GM21717 (cell line): ENCODE results near the gene ARHGEF1.
"Not testable (repeated sequence)": the region's sequence is repeated elsewhere in the genome, so short reads cannot be mapped to it uniquely, and the experiment has no call there.

Source experiments
- ATAC-seq: cut with Tn5 transposase; IDR thresholded peaks from one replicate; pipeline ENCODE4 v1.9.1; 2021; ENCODE audit warnings: mild to moderate bottlenecking, moderate library complexity; ENCODE audit not compliant: unreplicated experiment

Gene ARHGEF1

DNA sequence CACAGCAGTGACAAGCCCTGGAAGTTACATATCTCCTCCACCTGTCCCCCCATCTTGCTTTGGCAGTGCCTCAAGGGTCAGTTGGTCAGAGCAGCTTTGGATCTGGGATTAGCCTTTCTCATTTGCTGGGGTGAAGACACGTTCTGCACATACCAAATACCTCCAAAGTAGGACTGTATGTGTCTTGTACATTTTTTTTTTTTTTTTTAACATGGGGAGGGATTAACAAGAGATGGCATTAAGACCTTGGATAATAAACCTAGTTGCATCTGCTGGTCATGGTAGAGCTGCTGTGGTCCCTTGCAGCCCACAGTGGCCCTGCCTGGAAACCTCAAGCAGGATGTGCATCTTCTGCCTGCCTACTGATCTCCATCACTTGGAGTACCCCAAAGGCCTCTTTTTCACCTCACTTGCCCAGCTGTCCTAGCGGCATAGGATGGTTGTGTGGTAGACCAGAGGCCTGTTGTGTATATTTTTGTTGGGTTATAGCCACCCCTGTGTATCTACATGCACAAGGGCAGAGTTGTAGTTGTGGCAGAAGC lies 20.5 kb upstream of the ARHGEF1 start:
- ATAC-seq = no peak

DNA sequence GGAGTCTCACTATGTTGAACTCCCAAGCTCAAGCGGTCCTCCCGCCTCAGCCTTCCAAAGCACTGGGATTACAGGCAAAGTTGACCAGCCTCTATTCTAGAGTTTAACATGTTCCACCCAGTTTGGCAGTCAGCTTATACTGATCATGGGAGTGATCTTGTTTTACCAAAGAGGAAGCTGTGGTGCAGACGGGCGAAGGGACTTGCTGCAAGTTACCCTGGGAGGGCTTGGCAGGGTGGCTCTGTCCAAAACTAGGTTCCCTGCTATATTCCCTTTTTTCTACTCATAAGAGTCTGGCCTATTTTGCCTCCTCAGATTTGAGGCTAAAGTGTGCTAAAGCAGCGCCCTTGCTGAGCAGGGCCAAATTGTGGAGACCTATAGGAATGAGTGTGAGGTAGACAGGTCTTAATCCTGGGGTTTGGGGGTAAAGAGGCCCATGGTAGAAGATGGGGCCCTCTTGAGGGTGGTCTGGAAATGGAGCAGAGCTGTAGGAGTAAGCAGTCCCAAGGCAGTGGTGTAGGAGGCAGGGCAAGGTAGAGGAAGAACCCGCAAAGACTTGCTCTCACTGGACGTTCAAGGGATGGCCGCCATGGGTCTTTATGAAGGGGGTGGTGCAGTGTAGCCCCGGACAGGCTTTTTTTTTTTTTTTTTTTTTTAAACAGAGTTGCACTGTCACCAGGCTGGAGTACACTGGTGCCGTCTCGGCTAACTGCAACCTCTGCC lies 19.6 kb upstream of the ARHGEF1 start:
- no peak for ATAC-seq

DNA sequence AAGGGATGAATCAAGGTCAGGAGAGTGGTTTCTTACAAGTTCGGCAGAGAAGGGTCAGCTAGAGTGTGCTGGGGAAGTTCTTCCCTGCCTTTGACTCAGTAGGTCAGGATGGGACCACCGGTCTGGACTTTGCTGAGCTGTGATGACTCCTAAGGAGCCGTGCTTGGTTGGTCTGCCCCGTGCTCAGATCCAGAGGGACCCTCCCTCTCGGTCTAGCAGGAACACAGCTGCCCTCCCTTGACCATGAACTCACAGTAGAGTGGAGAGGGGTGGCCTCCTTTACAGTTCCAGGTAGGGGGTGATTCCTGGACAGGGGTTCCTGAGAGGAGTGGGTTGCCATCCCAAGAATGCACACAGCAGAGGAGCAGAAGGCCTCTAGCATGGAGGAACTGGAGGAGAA lies 18.6 kb upstream of the ARHGEF1 start:
- ATAC-seq = no peak

DNA sequence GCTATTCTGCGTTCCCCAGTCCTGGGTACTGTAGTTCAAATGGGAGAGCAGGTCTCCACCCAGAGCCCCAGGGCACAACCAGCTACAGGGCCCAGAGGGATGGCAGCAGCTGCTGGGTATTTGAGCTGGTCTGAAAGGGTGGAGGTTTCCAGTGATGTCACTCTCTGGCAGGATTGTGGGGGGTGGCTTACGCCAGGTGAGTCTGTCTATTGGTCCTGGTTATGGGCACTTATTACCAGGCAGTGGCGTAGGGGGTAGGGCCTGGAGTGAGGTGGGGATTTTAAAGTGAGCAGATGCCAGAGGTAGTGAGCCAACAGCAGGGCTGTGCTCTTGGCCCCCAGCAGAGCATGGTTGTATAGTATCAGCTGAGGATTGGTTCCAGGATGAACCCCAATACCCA lies 16.7 kb upstream of the ARHGEF1 start:
- ATAC-seq = no peak

DNA sequence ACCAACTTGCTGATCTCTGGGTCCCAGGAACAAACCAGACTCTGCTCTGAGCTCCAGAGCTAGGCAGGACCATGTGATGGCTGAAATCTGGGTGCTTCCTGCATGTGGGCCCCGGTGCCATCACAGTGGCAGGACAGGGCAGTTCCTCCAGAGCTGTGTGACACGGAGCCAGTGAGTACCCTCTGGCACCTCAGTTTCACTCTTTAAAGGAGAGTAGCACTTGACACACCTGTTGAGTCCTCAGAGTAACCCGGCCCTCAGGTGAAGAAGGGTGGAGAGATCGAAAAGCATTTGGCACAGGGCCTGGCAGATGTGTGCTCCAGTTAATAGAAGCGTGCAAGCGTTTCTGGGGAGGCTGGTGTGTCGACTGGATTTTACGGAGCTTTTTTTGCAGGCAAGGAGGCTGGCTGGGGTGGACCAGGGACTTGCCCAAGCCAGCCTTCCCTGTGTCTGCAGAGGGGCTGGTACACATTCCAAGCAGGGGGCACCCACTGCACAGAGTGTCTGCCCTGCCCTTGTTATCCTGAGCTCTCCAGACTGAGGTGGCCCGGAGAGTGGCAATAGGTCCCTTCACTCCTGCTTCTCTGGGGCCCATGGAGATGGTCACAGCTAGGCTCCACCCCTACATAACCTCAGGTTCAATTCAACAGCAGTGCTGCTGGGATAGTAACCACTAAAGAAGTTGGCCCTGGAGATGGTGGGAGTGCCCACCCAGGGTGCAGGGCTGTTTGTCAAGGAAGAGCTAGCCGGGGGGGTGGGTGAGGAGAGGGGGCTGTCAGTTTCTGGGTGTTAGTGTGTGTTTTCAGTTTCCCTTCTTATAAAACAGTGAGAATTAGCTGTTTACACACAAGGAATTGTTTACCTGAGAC lies 14.6 kb upstream of the ARHGEF1 start:
- ATAC-seq = no peak

DNA sequence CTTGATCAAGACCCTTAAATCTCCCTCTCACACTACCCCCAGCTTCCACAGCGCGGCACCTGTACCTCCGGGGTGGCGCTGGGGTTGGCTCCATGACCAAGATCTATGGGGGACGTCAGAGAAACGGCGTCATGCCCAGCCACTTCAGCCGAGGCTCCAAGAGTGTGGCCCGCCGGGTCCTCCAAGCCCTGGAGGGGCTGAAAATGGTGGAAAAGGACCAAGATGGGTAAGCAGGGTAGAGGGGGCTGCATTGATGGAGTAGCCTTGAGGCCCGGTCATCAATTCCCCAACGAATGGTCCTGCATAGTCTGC lies 14.0 kb upstream of the ARHGEF1 start:
- no peak for ATAC-seq

DNA sequence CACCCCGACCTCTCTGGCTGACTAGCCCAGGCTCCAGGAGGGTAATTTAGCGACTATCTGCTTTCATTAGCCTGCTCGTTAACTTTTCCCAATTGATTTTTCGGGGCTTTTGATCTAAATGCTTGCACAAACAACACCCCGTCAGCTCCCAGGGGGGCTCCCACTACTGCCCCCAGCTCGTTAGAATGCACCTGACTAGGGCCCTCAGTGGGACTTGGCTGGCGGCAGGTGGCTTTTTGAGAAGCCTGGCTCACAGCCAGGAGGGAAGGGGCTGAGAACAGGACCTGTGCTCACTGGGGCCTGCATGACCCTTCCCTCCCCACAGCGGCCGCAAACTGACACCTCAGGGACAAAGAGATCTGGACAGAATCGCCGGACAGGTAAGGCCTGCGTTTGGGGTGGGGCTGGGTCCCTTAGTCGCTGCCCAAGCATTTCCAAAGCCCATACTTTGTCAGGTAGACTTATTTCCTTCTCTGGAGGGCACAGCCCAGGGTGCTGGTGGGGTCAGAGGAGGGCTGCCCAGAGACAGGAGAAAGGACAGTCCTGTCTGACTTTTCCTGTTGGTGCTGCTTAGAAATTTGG lies 13.5 kb upstream of the ARHGEF1 start:
- no peak for ATAC-seq

DNA sequence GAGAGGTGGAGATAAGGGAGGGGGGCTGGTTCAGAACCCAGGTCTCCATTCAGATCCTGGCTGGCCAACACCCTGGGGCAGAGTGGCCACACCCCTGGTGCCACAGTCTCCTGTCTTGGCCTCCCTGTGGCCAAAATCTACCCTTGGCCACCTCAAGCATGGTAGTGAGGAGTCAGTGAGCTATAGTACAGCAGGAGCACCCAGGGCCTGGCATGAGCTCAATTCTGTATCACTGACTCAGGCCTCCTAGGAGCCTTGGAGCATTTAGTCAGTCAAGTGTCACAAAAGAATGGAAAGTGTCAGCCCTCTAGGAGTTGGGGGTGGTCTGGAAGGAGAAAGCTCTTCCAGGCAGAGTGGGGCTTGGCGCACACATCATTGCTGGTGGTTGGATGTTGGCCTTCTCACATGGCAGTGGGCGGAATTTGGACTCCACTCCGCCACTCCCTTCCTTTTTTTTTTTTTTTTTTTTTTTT lies 12.5 kb upstream of the ARHGEF1 start:
- ATAC-seq = no peak

DNA sequence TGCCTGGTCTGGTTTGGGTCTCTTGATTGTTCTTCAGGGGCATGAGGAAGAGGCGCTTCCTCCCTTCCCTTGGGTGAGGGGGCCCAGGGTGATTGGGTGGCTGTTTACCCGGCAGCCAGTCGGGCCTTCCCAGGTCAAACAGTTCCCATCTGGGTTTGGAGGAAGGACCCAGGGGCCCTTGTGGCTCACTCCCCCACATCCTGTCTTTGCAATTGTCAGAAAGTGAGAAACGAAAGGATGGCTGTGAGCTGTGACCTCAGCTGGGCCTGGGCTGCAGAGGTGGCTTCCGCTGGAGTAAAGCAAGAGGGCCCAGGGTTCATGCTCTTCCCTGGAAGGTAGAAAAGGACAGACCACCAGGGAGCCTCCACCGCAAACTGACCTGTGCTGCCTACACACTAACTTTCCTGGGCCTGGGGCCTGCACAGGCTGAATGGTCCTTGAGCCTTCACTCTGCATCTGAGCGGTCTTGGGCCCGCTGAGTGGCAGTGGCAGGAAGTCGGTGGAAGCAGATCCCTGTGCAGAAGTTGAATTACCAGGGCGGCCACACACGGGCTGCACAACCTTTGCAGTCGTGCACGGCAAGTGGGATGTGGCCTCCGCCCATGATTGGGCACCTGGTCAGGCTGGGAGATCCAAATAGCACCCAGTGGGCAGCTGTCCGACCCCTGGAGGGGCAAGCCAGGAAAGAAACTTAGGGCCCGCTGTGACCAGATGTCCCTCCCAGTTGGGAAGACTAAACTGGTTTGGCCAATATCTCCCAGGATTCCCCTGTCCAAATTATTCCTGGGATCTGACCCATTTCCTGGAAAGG lies 11.2 kb upstream of the ARHGEF1 start:
- ATAC-seq = peak; percentile 39

DNA sequence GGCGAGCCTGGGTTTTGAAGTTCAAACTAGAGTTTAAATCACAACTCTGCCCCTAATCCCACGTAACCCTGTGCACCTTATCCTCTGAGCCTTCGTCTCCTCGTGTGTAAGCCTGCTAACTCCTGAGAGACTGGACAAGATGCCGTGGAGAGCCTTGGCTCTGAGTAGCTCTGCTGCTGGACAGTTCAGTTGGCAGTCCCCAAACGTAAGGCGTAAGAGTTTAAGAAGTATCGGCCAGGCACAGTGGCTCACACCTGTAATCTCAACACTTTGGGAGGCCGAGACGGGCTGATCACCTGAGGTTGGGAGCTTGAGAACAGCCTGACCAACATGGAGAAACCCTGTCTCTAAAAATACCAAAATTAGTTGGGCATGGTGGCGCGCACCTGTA lies 10.6 kb upstream of the ARHGEF1 start:
- no peak for ATAC-seq

DNA sequence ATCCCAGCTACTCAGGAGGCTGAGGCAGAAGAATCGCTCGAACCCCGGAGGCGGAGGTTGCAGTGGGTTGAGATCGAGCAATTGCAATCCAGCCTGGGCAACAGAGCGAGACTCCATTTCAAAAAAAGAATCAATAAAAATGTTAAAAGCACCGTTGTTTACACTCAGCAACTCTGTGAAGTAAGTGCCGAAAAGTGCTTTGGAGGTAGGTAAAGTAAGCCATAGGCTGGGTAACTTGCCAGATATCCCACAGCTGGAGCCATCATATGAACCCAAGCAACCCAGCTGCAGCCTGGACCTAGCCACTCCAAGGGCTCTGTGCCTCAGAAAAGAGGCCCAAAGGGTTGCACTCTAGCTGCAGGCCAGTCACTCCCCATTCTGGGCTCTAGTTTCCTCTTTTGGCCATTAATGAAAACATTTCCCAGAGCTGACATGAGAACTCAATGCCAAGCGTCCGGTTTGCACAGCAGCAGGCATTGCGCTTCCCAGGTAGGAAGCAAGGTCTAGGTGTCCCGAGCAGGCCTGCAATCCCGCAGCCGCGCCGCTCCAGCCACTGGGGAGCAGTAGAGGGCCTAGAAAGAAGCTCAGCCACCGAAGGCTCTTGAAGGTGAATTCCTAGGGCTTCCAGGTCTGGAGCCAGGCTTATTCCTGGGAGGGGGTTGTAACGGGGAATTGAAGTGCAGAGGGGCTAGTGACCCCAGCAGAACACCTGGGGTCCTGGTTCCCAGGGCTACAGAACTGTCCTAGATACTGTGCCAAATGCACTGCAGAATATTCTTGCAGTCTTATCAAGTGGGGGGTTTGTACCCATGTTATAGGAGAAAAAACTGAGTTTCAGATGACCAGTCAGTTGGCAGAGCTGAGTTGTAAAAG lies 10.0 kb upstream of the ARHGEF1 start:
- ATAC-seq = no peak

DNA sequence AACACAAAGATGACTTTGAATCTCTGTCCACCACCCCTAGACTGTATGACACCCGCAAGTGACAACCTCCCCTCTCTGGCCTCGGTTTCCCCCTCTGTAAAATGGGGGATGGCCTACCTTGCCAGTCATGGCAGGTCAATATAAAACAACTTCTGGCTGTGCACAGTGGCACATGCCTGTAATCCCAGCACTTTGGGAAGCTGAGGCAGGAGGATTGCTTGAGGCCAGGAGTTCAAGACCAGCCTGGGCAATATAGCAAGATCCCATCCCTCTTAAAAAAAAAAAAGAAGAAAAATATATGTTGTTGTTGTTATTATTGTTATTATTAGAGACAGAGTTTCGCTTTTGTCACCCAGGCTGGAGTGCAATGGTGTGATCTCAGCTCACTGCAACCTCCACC lies 7.0 kb upstream of the ARHGEF1 start:
- ATAC-seq = not testable (repeated sequence)

DNA sequence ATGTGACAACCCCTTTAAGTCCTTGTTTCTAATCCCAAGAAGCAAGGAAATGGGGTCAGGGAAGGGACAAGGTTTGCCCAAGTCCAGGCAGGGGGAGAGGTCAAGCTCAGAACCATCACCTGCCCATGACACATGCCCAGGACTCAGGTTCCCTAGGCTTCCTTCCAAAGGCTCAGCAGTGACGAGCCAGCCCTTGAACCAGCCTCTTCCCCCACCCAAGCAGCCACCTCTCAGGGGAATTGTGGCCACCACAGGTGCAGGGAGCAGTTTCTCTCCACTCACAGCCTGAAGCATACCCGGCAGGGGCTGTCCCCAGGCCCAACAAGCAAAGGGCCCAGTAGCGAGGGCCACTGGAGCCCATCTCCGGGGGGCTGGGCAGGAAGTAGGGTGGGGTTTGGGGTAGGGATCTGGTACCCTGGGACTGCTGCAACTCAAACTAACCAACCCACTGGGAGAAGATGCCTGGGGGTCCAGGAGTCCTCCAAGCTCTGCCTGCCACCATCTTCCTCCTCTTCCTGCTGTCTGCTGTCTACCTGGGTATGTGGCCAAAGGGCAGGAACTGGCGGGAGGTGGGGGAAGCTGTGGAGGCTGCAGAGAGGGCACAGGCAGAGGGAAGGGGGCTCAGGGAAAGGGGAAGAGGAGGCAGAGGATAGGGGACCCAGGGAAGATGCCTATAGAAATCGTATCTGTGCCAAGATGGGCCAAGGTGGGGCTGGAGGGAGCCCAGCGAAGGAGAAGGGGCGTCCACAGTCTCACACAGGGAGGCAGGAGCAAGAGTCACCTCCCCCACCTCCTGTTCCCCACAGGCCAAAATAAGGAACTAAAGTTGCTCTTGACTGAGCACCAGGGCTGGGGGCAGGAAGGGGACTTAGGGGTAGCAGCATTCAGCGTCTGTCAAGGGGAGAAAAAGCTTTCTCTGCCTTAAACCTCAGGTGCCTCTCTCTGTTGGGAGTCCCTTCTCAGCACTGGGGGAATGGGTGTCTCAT lies 5.8 kb upstream of the ARHGEF1 start, which contains the start of gene CD79A:
TSS of gene CD79A (plus strand) at position 433 of the 986 bp plus-strand sequence. CDS start at position 459, 26 bp downstream.
- peak; percentile 39 for ATAC-seq

DNA sequence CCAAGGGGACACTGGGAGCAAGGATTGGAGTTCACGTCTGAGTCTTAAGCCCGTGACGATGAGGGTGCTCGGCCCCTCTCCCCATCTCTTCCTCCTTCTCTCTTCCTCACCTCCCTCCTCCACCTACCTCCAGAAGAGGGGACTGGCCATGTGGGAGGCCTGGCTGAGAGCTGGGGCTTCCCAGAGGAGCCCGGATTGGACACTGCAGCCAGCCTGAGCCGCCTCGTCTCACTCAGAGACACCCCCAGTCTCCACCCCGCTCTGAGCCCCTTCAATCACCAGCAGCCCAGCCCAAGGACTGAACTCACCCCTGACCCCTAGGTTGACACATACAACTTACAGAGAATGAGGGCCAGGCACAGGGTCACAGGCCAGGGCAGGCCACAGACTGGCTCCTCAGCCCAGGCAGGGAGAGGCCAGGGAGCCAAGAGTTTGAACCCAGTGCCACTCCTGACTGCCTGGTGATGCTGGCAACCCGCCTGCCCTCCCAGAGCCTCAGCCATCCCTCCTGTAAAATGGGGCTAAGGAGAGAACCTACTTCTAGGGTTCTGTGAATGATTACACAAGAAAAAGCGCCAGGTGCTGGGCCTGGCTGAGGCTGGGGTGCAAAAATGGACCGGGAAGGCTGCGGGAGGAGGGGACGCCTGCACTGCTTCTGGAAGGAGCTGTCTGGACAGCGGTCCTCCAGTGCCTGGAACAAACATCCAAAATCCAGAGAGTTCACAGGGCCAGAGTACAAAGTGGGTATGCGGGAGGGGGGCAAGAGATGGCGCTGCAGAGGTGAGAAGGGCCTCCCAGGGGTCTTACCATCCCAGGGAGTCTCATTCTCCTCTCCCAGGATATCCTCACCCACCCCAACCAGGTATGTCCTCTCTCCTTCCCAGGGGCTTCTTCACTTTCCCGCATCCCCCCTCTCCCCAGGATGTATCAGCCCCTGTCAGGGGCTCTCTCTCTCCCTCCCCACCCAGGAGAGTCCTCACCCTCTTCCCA lies 4.8 kb upstream of the ARHGEF1 start:
- no peak for ATAC-seq

DNA sequence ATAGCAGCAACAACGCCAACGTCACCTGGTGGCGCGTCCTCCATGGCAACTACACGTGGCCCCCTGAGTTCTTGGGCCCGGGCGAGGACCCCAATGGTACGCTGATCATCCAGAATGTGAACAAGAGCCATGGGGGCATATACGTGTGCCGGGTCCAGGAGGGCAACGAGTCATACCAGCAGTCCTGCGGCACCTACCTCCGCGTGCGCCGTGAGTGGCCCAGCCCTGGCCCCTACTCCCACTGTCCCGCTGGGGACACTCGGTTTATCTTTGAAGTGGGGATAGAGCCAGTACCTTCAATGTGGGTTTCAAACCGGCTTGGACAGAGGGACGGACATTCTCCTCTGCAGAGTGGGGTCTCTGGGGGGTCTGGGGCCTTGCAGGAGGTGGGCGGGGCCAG lies 3.9 kb upstream of the ARHGEF1 start:
- ATAC-seq = no peak

DNA sequence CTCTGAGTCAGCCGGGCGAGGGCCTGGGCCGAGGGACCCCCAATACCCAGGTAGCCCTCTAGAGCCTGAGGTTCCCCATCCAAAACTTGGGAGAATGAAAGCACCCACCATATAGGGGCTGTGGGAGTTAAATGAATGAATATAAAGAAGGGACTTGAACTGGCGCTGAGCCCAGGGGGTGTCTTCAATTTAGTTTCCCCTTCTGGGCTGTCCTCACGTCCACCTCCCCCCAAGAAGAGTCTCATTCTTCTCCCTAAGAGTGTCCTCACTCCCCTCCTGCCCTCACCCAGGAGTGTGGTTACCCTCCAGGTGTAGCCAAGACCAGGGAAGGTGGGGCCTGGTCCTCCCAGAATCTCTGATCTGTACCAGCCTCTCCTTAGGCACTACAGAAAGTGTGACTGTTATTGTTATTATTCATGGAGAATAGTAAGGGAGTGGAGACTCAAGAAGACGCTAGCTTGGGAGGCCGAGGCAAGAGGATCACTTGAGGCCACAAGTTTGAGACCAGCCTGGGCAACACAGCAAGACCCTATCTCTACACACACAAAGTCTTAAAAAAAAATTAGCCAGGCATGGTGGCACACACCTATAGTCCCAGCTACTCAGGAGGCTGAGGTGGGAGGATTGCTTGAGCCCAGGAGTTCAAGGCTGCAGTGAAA lies 3.2 kb upstream of the ARHGEF1 start:
- no peak for ATAC-seq

DNA sequence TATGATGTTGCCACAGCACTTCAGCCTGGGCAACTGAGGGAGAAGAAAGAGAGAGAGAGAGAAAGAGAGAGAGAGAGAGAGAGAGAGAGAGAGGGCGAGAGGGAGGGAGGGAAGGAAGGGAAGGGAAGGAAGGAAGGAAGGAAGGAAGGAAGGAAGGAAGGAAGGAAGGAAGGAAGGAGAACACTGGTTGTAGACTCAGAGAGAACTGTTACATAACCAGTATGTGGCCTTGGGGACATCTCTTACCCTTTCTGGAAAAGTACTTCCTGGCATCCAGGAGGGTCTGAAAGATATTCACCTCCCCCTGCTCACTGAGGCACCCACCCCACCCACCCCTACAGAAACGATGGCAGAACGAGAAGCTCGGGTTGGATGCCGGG lies 2.7 kb upstream of the ARHGEF1 start:
- no peak for ATAC-seq
